GM10266 (cell line): ENCODE data around the gene TXNDC12.
A peak's percentile ranks its signal among the peaks of the same experiment; 100 is the strongest.
"Not testable (repeated sequence)": the region's sequence is repeated elsewhere in the genome, so short reads cannot be mapped to it uniquely, and the experiment has no call there.

Experiments used
- DNase-seq: peaks from one replicate; pipeline ENCODE4 v3.0.0; 2012; ENCODE audit errors: extremely low spot score
- CTCF ChIP-seq: IDR thresholded peaks from 2 replicates; pipeline ENCODE4 v1.5.1; 2012; ENCODE audit warnings: mild to moderate bottlenecking, low read depth; ENCODE audit not compliant: control insufficient read depth, insufficient read depth; ENCODE audit errors: missing control alignments

Gene TXNDC12

GRCh38 chr1:52057255-52057654, 2.3 kb upstream of the TXNDC12 start:
- peak; percentile 14 for DNase-seq
- no peak for TF ChIP-seq CTCF

DNA sequence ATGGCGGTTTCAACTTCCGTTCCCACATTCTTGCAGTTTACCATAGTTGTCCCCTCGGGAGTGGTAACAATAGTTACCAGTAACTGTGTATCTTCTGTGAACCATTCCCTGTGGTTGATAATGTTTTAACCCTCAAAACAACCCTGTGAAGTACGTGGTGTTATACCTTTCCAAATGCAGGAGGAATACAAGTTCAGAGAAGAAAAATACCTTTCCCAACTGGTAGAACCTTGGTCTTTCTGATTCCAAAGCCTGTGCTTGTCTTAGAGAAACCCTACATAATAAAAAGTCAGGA, 1.9 kb upstream of the TXNDC12 start:
- TF ChIP-seq CTCF = no peak
- no peak for DNase-seq

GRCh38 chr1:52056163-52056936, 1.4 kb upstream of the TXNDC12 start, which contains the start of gene BTF3L4:
TSS of gene BTF3L4 (plus strand) at chr1:52056295. CDS start at chr1:52059848, 3,553 bp downstream.
- no peak for TF ChIP-seq CTCF
- DNase-seq = peak; percentile 90

GRCh38 chr1:52055866-52056162, 823 bp upstream of the TXNDC12 start:
- no peak for DNase-seq
- TF ChIP-seq CTCF = no peak

GRCh38 chr1:52054496-52055065, 410 bp downstream of the TXNDC12 start:
- no peak for TF ChIP-seq CTCF
- DNase-seq = no peak

- no peak for DNase-seq
Measured at GRCh38 chr1:52053862-52054261, 1.1 kb downstream of the TXNDC12 start.

DNA sequence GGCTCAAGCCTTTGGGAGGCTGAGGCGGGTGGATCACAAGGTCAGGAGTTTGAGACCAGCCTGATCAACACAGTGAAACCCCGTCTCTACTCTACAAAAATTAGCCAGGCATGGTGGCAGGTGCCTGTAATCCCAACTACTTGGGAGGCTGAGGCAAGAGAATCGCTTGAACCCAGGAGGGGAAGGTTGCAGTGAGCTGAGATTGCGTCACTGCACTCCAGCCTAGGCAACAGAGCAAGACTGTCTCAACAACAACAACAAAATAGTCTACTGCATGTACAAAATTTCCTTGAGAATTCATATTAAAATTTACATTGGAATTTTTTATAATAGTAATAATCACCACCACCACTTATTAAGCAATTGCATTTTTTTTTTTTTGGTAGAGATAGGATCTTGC, 5.7 kb downstream of the TXNDC12 start:
- DNase-seq = not testable (repeated sequence)

More at GRCh38 chr1:52053862-52054261, 1.1 kb downstream of the TXNDC12 start:
- TF ChIP-seq CTCF = no peak

- not testable (repeated sequence) for DNase-seq
Measured at GRCh38 chr1:52045666-52046195, 9.3 kb downstream of the TXNDC12 start.
